Fibroblast of lung (primary cell): ENCODE data around the gene RHOJ. TPM values are rescaled to one million over a fixed set of nuclear protein-coding genes. Genes with fewer than 3 reads are reported as not detected.

Experiments
- DNase-seq, 2 donors: peaks; one replicate each; pipeline versions ENCODE4 v3.0.0 to v3.0.0-alpha.2; 2010; ENCODE audit warnings: low read depth in 2 of 2
- H2AFZ ChIP-seq: 2 replicates; pipeline ENCODE4 v1.5.1; 2012; ENCODE audit warnings: low read length, control low read depth, inconsistent platforms
- H3K27ac ChIP-seq: 2 replicates; pipeline ENCODE4 v1.5.1; 2011; ENCODE audit warnings: low read length, control low read depth; ENCODE audit not compliant: insufficient read depth
- H3K27me3 ChIP-seq: 2 replicates; pipeline ENCODE4 v1.5.1; 2011; ENCODE audit warnings: mild to moderate bottlenecking, low read length; ENCODE audit not compliant: control insufficient read depth, insufficient read depth
- H3K36me3 ChIP-seq: 2 replicates; pipeline ENCODE4 v1.5.1; 2011; ENCODE audit warnings: low read length; ENCODE audit not compliant: control insufficient read depth, insufficient read depth
- H3K4me1 ChIP-seq: 2 replicates; pipeline ENCODE4 v1.5.1; 2011; ENCODE audit warnings: low read length; ENCODE audit not compliant: control insufficient read depth, insufficient read depth; ENCODE audit errors: extremely low read depth
- H3K4me2 ChIP-seq: 2 replicates; pipeline ENCODE4 v1.5.1; 2011; ENCODE audit warnings: low read length, control low read depth; ENCODE audit not compliant: insufficient read depth; ENCODE audit errors: extremely low read depth
- H3K4me3 ChIP-seq, 4 experiments: fragments of 200-600 bp in 1 of 4; sonication (generic) in 1 of 4; replicated peaks in 1 of 4; 2 replicates each; pipeline ENCODE4 v1.5.1; 2011 to 2016; ENCODE audit warnings: low read length in 4 of 4, low read depth in 3 of 4, mild to moderate bottlenecking in 3 of 4, control low read depth in 2 of 4, inconsistent platforms in 1 of 4, mixed read lengths in 1 of 4; ENCODE audit not compliant: insufficient read depth in 1 of 4; ENCODE audit errors: control extremely low read depth in 1 of 4
- H3K79me2 ChIP-seq: 2 replicates; pipeline ENCODE4 v1.5.1; 2012; ENCODE audit warnings: mild to moderate bottlenecking, low read length, inconsistent platforms; ENCODE audit not compliant: control insufficient read depth, insufficient read depth
- H3K9ac ChIP-seq: 2 replicates; pipeline ENCODE4 v1.5.1; 2011; ENCODE audit warnings: mild to moderate bottlenecking, low read length, control low read depth; ENCODE audit not compliant: insufficient read depth
- H3K9me3 ChIP-seq: 2 replicates; pipeline ENCODE4 v1.5.1; 2012; ENCODE audit warnings: low read depth, low read length; ENCODE audit not compliant: control insufficient read depth, insufficient read depth
- H4K20me1 ChIP-seq: 2 replicates; pipeline ENCODE4 v1.5.1; 2011; ENCODE audit warnings: low read length; ENCODE audit not compliant: control insufficient read depth, insufficient read depth; ENCODE audit errors: extremely low read depth
- CTCF ChIP-seq, 2 donors: IDR thresholded peaks in 1 of 2; conservative IDR thresholded peaks in 1 of 2; 1 replicate in 1 of 2; 2 replicates in 1 of 2; pipeline ENCODE4 v1.5.1; 2011 to 2012; ENCODE audit warnings: low read length in 2 of 2, control low read depth in 1 of 2, inconsistent platforms in 1 of 2, low read depth in 1 of 2, mild to moderate bottlenecking in 1 of 2
- EZH2 ChIP-seq: IDR thresholded peaks from 2 replicates; pipeline ENCODE4 v1.5.1; 2012; ENCODE audit warnings: low read length, control low read depth, mild to moderate bottlenecking; ENCODE audit errors: missing control alignments
- polyA plus RNA-seq, 2 donors: library from polyadenylated mRNA; depleted of rRNA in 1 of 2; stranded (reverse) in 1 of 2; unstranded in 1 of 2; fragments of >200 nt; gene quantifications; 2 replicates each; pipeline ENCODE4 v1.2.1, GENCODE V29; 2011 to 2012; ENCODE audit warnings: missing spikeins in 1 of 2
- total RNA-seq: library from RNA; depleted of rRNA; stranded (reverse); fragments of >200 nt; gene quantifications from 2 replicates; pipeline ENCODE4 v1.2.1, GENCODE V29; 2014

RHOJ gene
- total and polyA plus RNA-seq, 2 donors (not counting 1 experiment from before 2014, with no cell fraction given), result 1.2 to 10.4 TPM

DNA sequence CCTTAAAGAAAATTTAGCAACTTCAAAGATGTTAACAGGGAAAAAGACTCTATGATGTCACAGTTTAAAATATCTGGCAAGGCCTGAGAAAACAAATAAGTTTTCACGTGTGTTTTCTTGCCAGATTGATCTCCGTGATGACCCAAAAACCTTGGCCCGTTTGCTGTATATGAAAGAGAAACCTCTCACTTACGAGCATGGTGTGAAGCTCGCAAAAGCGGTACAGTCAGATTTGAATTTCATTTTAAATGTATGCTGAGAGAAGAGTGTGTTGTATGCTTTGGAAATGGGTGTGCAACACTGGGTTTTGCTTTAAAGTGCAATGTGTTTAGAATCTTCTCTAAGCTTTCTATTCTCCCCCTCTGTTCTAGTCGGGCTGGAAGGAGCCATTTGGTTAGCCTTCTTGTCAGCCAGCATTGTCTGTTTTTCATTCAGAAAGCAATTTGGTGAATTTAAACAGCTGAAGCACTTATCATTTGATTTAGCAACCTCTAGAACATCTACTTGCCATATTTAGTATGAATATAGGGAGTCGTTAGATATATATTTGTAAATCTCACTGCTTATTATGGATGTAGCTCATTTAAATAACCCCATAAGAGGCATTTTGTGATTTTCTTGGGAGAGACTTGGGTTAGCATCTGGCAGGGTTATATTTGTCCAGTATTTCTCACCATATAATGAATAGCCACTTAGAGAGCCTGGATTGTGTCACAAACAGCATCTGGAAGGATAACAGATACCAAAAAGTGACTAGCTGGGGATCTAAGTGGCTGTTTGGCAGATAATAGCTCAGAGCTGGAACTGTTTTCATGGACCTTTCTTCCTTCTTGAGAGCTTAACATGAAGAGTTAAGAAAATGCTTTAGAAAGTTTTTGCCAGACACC lies 79.0 kb downstream of the RHOJ start:
- peak in 1 of 2 donors; percentile 26 for DNase-seq

GRCh38 chr14:63283884-63284248 lies 79.6 kb downstream of the RHOJ start:
- no peak overlapping the region for H3K9ac ChIP-seq
- H3K9me3 ChIP-seq, result no peaks in the 10 kb centered on the region
- H3K4me2 ChIP-seq, result no peak overlapping the region
- H3K27ac ChIP-seq, result no peak overlapping the region
- H3K4me1 ChIP-seq, result no peaks in the 10 kb centered on the region
- no peaks in the 10 kb centered on the region for H3K27me3 ChIP-seq
- no peak for DNase-seq
- no peaks in the 10 kb centered on the region for H3K36me3 ChIP-seq
- TF ChIP-seq EZH2 (no peak), CTCF (conservative IDR thresholded peaks at IDR 0.05 in 1 of 2, IDR thresholded peaks at IDR 0.05 in 1 of 2; ENCODE audit: low read depth in 1 of 2, low read length in 2 of 2) (no peak)
- H2AFZ ChIP-seq, result no peak overlapping the region
- no peaks in the 10 kb centered on the region for H4K20me1 ChIP-seq
- no peak overlapping the region for H3K4me3 ChIP-seq
- H3K79me2 ChIP-seq, result no peaks in the 10 kb centered on the region

More for the DNA sequence above, 79.0 kb downstream of the RHOJ start:
- H3K9me3 ChIP-seq, result no peaks in the 10 kb centered on the region
- H3K4me3 ChIP-seq, result peak overlapping the region in 2 of 4 experiments; percentile 7 to 14
- peak overlapping the region; percentile 21 for H3K4me2 ChIP-seq
- no peaks in the 10 kb centered on the region for H3K36me3 ChIP-seq
- H3K27ac ChIP-seq, result no peak overlapping the region
- H4K20me1 ChIP-seq, result no peaks in the 10 kb centered on the region
- no peaks in the 10 kb centered on the region for H3K79me2 ChIP-seq
- H2AFZ ChIP-seq, result peak overlapping the region; percentile 17
- no peak overlapping the region for H3K9ac ChIP-seq
- no peaks in the 10 kb centered on the region for H3K4me1 ChIP-seq
- H3K27me3 ChIP-seq, result no peaks in the 10 kb centered on the region
- TF ChIP-seq CTCF (conservative IDR thresholded peaks at IDR 0.05 in 1 of 2, IDR thresholded peaks at IDR 0.05 in 1 of 2; ENCODE audit: low read depth in 1 of 2, low read length in 2 of 2), result no peak
- no peak for TF ChIP-seq EZH2

DNA sequence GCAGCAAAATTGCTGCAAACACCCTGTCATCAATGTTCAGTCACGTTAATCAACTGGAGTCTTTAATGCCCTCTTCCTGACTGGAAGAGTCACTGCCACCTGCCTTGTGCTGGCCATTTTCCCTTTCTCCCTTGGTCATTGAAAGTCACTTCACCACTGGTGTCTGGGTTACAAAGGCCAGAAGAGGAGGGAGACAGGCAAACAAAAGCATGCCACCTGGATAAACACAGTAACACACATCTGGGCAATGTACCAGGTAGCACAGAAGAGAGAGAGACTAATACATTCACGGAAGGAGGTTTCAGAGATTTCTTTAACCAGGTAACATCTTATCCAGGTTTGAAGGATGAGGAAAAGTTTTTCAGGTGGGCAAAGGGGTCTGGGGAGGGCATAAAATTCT lies 81.8 kb downstream of the RHOJ start:
- TF ChIP-seq CTCF (conservative IDR thresholded peaks at IDR 0.05 in 1 of 2, IDR thresholded peaks at IDR 0.05 in 1 of 2; ENCODE audit: low read depth in 1 of 2, low read length in 2 of 2), result no peak
- no peak for TF ChIP-seq EZH2

More for the DNA sequence above, 81.8 kb downstream of the RHOJ start:
- no peaks in the 10 kb centered on the region for H3K9me3 ChIP-seq
- H2AFZ ChIP-seq, result no peak overlapping the region
- no peak for DNase-seq
- H3K27me3 ChIP-seq, result no peaks in the 10 kb centered on the region
- H3K79me2 ChIP-seq, result no peaks in the 10 kb centered on the region
- no peak overlapping the region for H3K27ac ChIP-seq
- no peak overlapping the region for H3K9ac ChIP-seq
- no peaks in the 10 kb centered on the region for H3K36me3 ChIP-seq
- no peaks in the 10 kb centered on the region for H3K4me1 ChIP-seq
- no peaks in the 10 kb centered on the region for H4K20me1 ChIP-seq
- no peak overlapping the region for H3K4me2 ChIP-seq
- no peak overlapping the region for H3K4me3 ChIP-seq
